A673 (cell line): Measurements from ENCODE around the gene ETV6.

ENCODE experiments used
- CTCF ChIP-seq: fragments of 300-800, 200-600 bp; sonication (generic); conservative IDR thresholded peaks from 2 replicates; pipeline ENCODE4 v1.5.1; 2017; ENCODE audit warnings: low read depth, mild to moderate bottlenecking, antibody characterized with exemption, low read length, moderate library complexity, mixed read lengths
- EZH2 ChIP-seq: fragments of 200-600 bp; sonication (generic); IDR thresholded peaks from 2 replicates; pipeline ENCODE4 v1.6.1; 2017; ENCODE audit warnings: borderline replicate concordance, low read depth, mild to moderate bottlenecking, mixed read lengths, antibody characterized with exemption, low read length; ENCODE audit not compliant: poor library complexity, severe bottlenecking

- TF ChIP-seq CTCF = no peak
- no peak for TF ChIP-seq EZH2
Observed at GRCh38 chr12:11777451-11777850, 128.0 kb downstream of the ETV6 start.
